Activated CD4-positive, alpha-beta T cell treated with anti-CD3 and anti-CD28 coated beads, Interleukin-2, amount 10 ng/mL, durations not matched to agents 7 days and 5 days (primary cell): Measurements from ENCODE around the gene STAT4. TPM values are rescaled to one million over a fixed set of nuclear protein-coding genes. Genes with fewer than 3 reads are reported as not detected.
A peak's percentile ranks its signal among the peaks of the same experiment; 100 is the strongest.

Source experiments
- CTCF ChIA-PET: fragments of 350-600 bp; sonication (Branson Sonifier 250); formaldehyde crosslinking; loops from one replicate; lab custom pipeline; 2021; ENCODE audit warnings: antibody characterized with exemption; lab: Charles Lee
- POLR2A ChIA-PET: fragments of 350-600 bp; sonication (Branson Sonifier 250); formaldehyde crosslinking; loops from one replicate; lab custom pipeline; 2021; ENCODE audit warnings: antibody characterized with exemption; lab: Charles Lee
- DNase-seq: peaks from one replicate; pipeline ENCODE4 v3.0.0-alpha.2; 2020
- H3K27ac Mint-ChIP-seq: one replicate; pipeline ENCODE4 v1.8.0; 2021; ENCODE audit warnings: mild to moderate bottlenecking, moderate library complexity, mixed read lengths
- H3K27me3 Mint-ChIP-seq: one replicate; pipeline ENCODE4 v1.8.0; 2021; ENCODE audit warnings: mixed read lengths
- H3K36me3 Mint-ChIP-seq: one replicate; pipeline ENCODE4 v1.8.0; 2021; ENCODE audit warnings: low read depth, mixed read lengths
- H3K4me1 Mint-ChIP-seq: one replicate; pipeline ENCODE4 v1.8.0; 2021; ENCODE audit warnings: mixed read lengths
- H3K4me3 Mint-ChIP-seq: one replicate; pipeline ENCODE4 v1.8.0; 2021; ENCODE audit warnings: mild to moderate bottlenecking, moderate library complexity, mixed read lengths
- H3K9me3 Mint-ChIP-seq: one replicate; pipeline ENCODE4 v1.8.0; 2021; ENCODE audit warnings: mixed read lengths
- total RNA-seq, 2 experiments: library from RNA; stranded (reverse); gene quantifications; one replicate each; pipeline ENCODE4 v1.2.3, GENCODE V29; 2021

The STAT4 gene
- total RNA-seq, 2 experiments from 2014 or later: 72.6 to 84.4 TPM

GRCh38 chr2:191013932-191014652 lies 136.7 kb downstream of the STAT4 start, which contains the start of gene STAT1:
Gene STAT1, minus strand, starts transcription at chr2:191014171. Its CDS starts 4,168 bp downstream, at chr2:191010003.
- CTCF ChIA-PET: interaction anchor here (0.8 to 1.4 kb wide), 5 partner anchors 12 to 142 kb away, joined by 3 to 6 read pairs (median 3); no protein-coding TSS in a partner anchor
- H3K27ac Mint-ChIP-seq: no peak within 1 kb of the TSS
- DNase-seq: peak; percentile 95
- no peaks in the 10 kb centered on the region for H3K27me3 Mint-ChIP-seq
- peaks cover 40% of the 10 kb centered on the region for H3K4me1 Mint-ChIP-seq
- peaks cover 25% of the 10 kb centered on the region for H3K36me3 Mint-ChIP-seq
- no peak within 1 kb of the TSS for H3K4me3 Mint-ChIP-seq
- POLR2A ChIA-PET: interaction anchor here (0.6 to 2.7 kb wide), 7 partner anchors 9 to 50 kb away, joined by 3 to 19 read pairs (median 4); no protein-coding TSS in a partner anchor
- peaks cover 12% of the 10 kb centered on the region for H3K9me3 Mint-ChIP-seq

DNA sequence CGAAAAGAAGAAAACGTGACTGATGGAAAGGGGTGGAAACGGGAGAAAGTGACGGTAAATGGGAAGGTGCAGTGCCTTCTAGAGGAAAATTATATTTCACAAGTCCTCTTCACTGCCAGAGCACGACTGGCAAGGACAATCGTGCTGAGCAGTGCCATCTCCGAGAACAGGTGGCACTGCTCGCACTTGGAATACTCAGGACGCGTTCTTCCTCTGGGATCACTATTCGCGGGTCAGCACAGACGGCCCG lies 137.2 kb downstream of the STAT4 start:
- no peak for DNase-seq
- Mint-ChIP-seq H3K36me3 (peaks cover 29% of the 10 kb centered on the region), H3K27ac (no peak overlapping the region), H3K4me3 (no peak overlapping the region), H3K4me1 (peaks cover 38% of the 10 kb centered on the region), H3K27me3 (no peaks in the 10 kb centered on the region), H3K9me3 (peaks cover 12% of the 10 kb centered on the region)
- POLR2A ChIA-PET: interaction anchor here (2.7 kb wide), 1 partner anchor 9 kb away, joined by 19 read pairs; no protein-coding TSS in a partner anchor
- CTCF ChIA-PET: interaction anchor here (0.8 to 0.9 kb wide), 2 partner anchors 16 to 132 kb away, joined by 3 read pairs; no protein-coding TSS in a partner anchor

GRCh38 chr2:191012845-191013681 lies 137.7 kb downstream of the STAT4 start:
- no peaks in the 10 kb centered on the region for H3K27me3 Mint-ChIP-seq
- no peak for DNase-seq
- POLR2A ChIA-PET: interaction anchor here (0.5 to 2.7 kb wide), 7 partner anchors 7 to 560 kb away, joined by 3 to 19 read pairs (median 5); no protein-coding TSS in a partner anchor
- H3K4me3 Mint-ChIP-seq: no peak overlapping the region
- peaks cover 16% of the 10 kb centered on the region for H3K9me3 Mint-ChIP-seq
- no peak overlapping the region for H3K27ac Mint-ChIP-seq
- peaks cover 37% of the 10 kb centered on the region for H3K4me1 Mint-ChIP-seq
- CTCF ChIA-PET: interaction anchor here (0.6 to 1.8 kb wide), 8 partner anchors 11 to 438 kb away, joined by 3 to 9 read pairs (median 4); no protein-coding TSS in a partner anchor
- H3K36me3 Mint-ChIP-seq: peaks cover 34% of the 10 kb centered on the region

- POLR2A ChIA-PET: interaction anchor here (0.6 to 2.7 kb wide), 7 partner anchors 8 to 560 kb away, joined by 3 to 19 read pairs (median 5); no protein-coding TSS in a partner anchor
Observed at GRCh38 chr2:191012346-191012745, 138.4 kb downstream of the STAT4 start.

GRCh38 chr2:191010887-191011885 lies 139.6 kb downstream of the STAT4 start:
- H3K4me3 Mint-ChIP-seq: no peak overlapping the region
- peaks cover 47% of the 10 kb centered on the region for H3K36me3 Mint-ChIP-seq
- peaks cover 15% of the 10 kb centered on the region for H3K9me3 Mint-ChIP-seq
- ChIA-PET POLR2A (interaction anchor here (0.6 to 2.7 kb wide), 7 partner anchors 8 to 927 kb away, joined by 3 to 19 read pairs (median 4); no protein-coding TSS in a partner anchor), CTCF (interaction anchor here (1.2 to 1.8 kb wide), 5 partner anchors 9 to 248 kb away, joined by 3 to 5 read pairs (median 3); no protein-coding TSS in a partner anchor)
- DNase-seq: peak; percentile 31
- H3K27ac Mint-ChIP-seq: no peak overlapping the region
- peaks cover 41% of the 10 kb centered on the region for H3K4me1 Mint-ChIP-seq
- no peaks in the 10 kb centered on the region for H3K27me3 Mint-ChIP-seq

More at GRCh38 chr2:191012346-191012745, 138.4 kb downstream of the STAT4 start:
- Mint-ChIP-seq H3K36me3 (peaks cover 41% of the 10 kb centered on the region), H3K4me1 (peaks cover 40% of the 10 kb centered on the region), H3K27me3 (no peaks in the 10 kb centered on the region), H3K27ac (no peak overlapping the region), H3K4me3 (no peak overlapping the region), H3K9me3 (peaks cover 16% of the 10 kb centered on the region)
- CTCF ChIA-PET: interaction anchor here (0.6 to 1.8 kb wide), 10 partner anchors 8 to 437 kb away, joined by 3 to 9 read pairs (median 4); no protein-coding TSS in a partner anchor
- no peak for DNase-seq

- peak overlapping the region; percentile 75 for H3K4me3 Mint-ChIP-seq
- POLR2A ChIA-PET: no interaction called here
- CTCF ChIA-PET: no interaction called here
- H3K4me1 Mint-ChIP-seq: peaks cover 53% of the 10 kb centered on the region
- no peaks in the 10 kb centered on the region for H3K27me3 Mint-ChIP-seq
- H3K27ac Mint-ChIP-seq: peak overlapping the region; percentile 70
- H3K36me3 Mint-ChIP-seq: peaks cover 55% of the 10 kb centered on the region
- peaks cover 13% of the 10 kb centered on the region for H3K9me3 Mint-ChIP-seq
- no peak for DNase-seq
Observed at GRCh38 chr2:191009541-191010374, 141.0 kb downstream of the STAT4 start.

GRCh38 chr2:191008286-191008685 lies 142.5 kb downstream of the STAT4 start:
- CTCF ChIA-PET: interaction anchor here (0.9 kb wide), 1 partner anchor 104 kb away, joined by 3 read pairs; no protein-coding TSS in a partner anchor
- Mint-ChIP-seq H3K36me3 (peaks cover 70% of the 10 kb centered on the region), H3K27ac (peak overlapping the region; percentile 63), H3K9me3 (peaks cover 25% of the 10 kb centered on the region), H3K4me1 (peaks cover 68% of the 10 kb centered on the region), H3K27me3 (no peaks in the 10 kb centered on the region), H3K4me3 (peak overlapping the region; percentile 68)
- DNase-seq: no peak
- POLR2A ChIA-PET: no interaction called here

GRCh38 chr2:191006997-191007783 lies 143.6 kb downstream of the STAT4 start:
- Mint-ChIP-seq H3K36me3 (peaks cover 80% of the 10 kb centered on the region), H3K27me3 (no peaks in the 10 kb centered on the region), H3K4me1 (peaks cover 79% of the 10 kb centered on the region), H3K9me3 (peaks cover 27% of the 10 kb centered on the region), H3K27ac (peak overlapping the region; percentile 57), H3K4me3 (peak overlapping the region; percentile 68)
- no peak for DNase-seq
- ChIA-PET POLR2A (no interaction called here), CTCF (interaction anchor here (0.8 to 0.9 kb wide), 2 partner anchors 23 to 36 kb away, joined by 3 read pairs; no protein-coding TSS in a partner anchor)

- CTCF ChIA-PET: interaction anchor here (0.6 kb wide), 1 partner anchor 213 kb away, joined by 4 read pairs; no protein-coding TSS in a partner anchor
- POLR2A ChIA-PET: no interaction called here
- Mint-ChIP-seq H3K4me1 (peaks cover 84% of the 10 kb centered on the region), H3K4me3 (peak overlapping the region; percentile 68), H3K27me3 (no peaks in the 10 kb centered on the region), H3K36me3 (peaks cover 89% of the 10 kb centered on the region), H3K9me3 (peaks cover 27% of the 10 kb centered on the region), H3K27ac (peak overlapping the region; percentile 57)
- DNase-seq: no peak
Observed at GRCh38 chr2:191006297-191006696, 144.5 kb downstream of the STAT4 start.
